OCI-LY7 (cell line): ENCODE results near the gene ARHGEF39.

Experiments used
- CTCF ChIP-seq: fragments of 200-600 bp; sonication (generic); conservative IDR thresholded peaks from 2 replicates; pipeline ENCODE4 v1.5.1; 2014; ENCODE audit warnings: mild to moderate bottlenecking, antibody characterized with exemption, low read length, moderate library complexity, mixed read lengths
- EZH2phosphoT487 ChIP-seq: fragments of 200-600 bp; sonication (generic); IDR thresholded peaks from 2 replicates; pipeline ENCODE4 v1.6.1; 2018; ENCODE audit warnings: low read depth, borderline replicate concordance, mild to moderate bottlenecking, mixed run types, antibody characterized with exemption, low read length, moderate library complexity, mixed read lengths

GRCh38 chr9:35615981-35616680 lies 48.9 kb downstream of the ARHGEF39 start:
- TF ChIP-seq CTCF, result no peak
- no peak for TF ChIP-seq EZH2phosphoT487
